ENCODE data around the gene MAP3K15. TPM values are rescaled to one million over a fixed set of nuclear protein-coding genes. Genes with fewer than 3 reads are reported as not detected.

The MAP3K15 gene
- total and polyA plus RNA-seq, 9 donors: 0.37 to 11.6 (median 1.4) TPM

DNA sequence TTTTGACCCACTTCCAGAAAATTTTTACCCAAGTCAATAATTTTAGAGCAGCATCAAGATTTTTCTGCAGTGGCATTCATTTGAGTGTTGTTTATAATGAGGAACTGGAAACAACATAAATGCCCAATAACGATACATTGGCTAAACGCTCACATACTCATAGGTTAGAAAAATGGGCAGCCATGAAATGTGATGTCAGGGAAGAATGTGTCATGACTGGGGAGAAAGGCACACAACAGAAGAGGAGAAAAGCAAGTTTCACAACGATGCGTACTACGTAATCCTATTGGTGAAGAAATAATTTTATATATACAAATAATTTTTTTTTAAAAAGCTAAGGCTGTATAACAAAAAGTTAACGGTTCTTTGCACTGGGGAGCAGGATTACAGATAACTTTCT lies 33.6 kb upstream of the MAP3K15 start:
- Histone ChIP-seq H3K27ac (no peak overlapping the region), H3K27me3 (no peaks in the 10 kb centered on the region), H3K36me3 (no peaks in the 10 kb centered on the region), H3K4me1 (ENCODE audit: insufficient read depth) (no peaks in the 10 kb centered on the region), H3K4me3 (no peak overlapping the region), H3K9me3 (no peaks in the 10 kb centered on the region)
- TF ChIP-seq POLR2A (IDR thresholded peaks at IDR 0.05): no peak
- TF ChIP-seq EP300 (IDR thresholded peaks at IDR 0.05): no peak
- TF ChIP-seq, protein P1, sequence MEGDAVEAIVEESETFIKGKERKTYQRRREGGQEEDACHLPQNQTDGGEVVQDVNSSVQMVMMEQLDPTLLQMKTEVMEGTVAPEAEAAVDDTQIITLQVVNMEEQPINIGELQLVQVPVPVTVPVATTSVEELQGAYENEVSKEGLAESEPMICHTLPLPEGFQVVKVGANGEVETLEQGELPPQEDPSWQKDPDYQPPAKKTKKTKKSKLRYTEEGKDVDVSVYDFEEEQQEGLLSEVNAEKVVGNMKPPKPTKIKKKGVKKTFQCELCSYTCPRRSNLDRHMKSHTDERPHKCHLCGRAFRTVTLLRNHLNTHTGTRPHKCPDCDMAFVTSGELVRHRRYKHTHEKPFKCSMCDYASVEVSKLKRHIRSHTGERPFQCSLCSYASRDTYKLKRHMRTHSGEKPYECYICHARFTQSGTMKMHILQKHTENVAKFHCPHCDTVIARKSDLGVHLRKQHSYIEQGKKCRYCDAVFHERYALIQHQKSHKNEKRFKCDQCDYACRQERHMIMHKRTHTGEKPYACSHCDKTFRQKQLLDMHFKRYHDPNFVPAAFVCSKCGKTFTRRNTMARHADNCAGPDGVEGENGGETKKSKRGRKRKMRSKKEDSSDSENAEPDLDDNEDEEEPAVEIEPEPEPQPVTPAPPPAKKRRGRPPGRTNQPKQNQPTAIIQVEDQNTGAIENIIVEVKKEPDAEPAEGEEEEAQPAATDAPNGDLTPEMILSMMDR (IDR thresholded peaks at IDR 0.05): no peak
- 86 to 90% (median 87%) methylated on average over 6 of the region's 6 CpGs for WGBS, 3 donors
- intact Hi-C loops (cut with DNase I): loop anchor here in 1 of 4 donors (10.0 kb wide), 1 partner anchor 174 kb away; no protein-coding TSS in a partner anchor
- DNase-seq: no peak

DNA sequence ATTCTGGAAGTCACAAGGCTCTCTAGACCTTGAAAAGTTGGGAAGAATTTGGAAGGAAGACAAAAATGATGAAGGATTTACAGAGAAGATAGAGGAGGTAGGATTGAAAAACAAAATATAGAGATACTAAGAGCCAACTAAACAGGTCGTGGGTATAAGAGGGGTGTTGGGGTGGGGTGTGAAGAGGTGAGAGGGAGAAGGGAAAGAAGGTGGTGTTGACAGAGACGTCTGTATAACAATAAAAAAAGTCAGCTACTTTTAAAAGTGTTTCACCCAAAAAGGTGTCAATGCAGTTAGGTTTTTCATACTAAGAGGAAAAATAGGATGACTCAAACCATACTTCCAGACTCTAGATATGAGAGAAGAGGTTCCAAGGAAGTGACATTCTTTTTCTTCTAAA lies 33.0 kb upstream of the MAP3K15 start:
- WGBS, 3 donors: 30 to 35% (median 34%) methylated on average over 2 of the region's 2 CpGs
- intact Hi-C loops (cut with DNase I): loop anchor here in 1 of 4 donors (10.0 kb wide), 1 partner anchor 173 kb away; no protein-coding TSS in a partner anchor
- TF ChIP-seq POLR2A (IDR thresholded peaks at IDR 0.05) (no peak), EP300 (IDR thresholded peaks at IDR 0.05) (no peak)
- TF ChIP-seq, protein P1 (IDR thresholded peaks at IDR 0.05): no peak

DNA sequence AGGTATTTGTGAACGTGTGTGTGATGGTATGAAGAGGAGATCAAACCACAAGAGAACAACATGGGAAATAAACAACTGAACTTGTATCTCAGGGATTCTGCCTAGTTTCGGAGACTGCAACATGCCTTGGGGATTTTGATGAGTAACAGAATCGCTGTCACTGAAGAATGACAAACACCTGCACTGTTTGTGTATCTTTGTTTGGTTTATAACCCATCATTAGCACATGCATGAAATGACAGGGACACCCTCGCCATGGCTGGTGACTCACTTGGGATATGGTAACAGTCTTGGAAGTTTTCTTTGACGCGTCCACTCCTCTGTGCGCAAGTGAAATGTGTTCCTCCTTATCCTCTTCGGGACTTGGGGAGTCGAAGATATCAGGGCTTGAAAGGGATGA lies 30.3 kb upstream of the MAP3K15 start:
- intact Hi-C loops (cut with DNase I): loop anchor here in 1 of 4 donors (10.0 kb wide), 1 partner anchor 171 kb away; no protein-coding TSS in a partner anchor
- WGBS, 3 donors: 77 to 83% (median 79%) methylated on average over 9 of the region's 9 CpGs

More for the DNA sequence above, 33.0 kb upstream of the MAP3K15 start:
- Histone ChIP-seq H3K4me1 (ENCODE audit: insufficient read depth) (no peaks in the 10 kb centered on the region), H3K27me3 (no peaks in the 10 kb centered on the region), H3K9me3 (no peaks in the 10 kb centered on the region), H3K27ac (no peak overlapping the region), H3K4me3 (no peak overlapping the region), H3K36me3 (no peaks in the 10 kb centered on the region)
- DNase-seq: no peak

DNA sequence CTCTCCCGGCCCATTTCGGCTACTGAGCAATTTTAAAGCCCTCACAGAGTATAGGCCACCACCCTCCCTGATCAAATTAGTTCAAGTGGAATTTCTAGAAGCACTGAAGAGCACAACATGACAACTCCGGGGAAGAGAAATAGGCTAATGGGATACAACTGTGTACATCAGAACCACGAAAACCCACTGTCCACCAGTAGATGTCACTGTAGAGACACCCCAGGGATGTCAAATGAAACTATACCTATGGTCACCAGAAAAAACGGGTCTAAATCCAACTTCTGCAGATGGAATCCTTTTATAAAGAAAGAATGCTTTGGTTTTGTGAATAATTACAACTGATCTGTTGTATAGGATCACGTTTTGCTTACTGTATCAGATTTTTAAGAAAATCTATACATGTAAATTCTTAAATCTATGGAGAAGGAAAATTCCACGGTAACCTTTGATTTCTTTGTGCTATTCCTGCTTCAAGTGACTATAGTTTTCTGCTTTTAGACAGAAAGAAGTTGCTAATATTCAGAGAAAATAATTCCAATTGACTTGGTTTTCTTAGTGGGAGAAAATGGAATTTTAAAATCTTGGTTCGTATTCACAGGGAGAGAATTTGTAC lies 29.5 kb upstream of the MAP3K15 start:
- intact Hi-C loops (cut with DNase I): loop anchor here in 1 of 4 donors (10.0 kb wide), 1 partner anchor 170 kb away; no protein-coding TSS in a partner anchor
- H3K27ac ChIP-seq: no peak overlapping the region
- H3K4me1 ChIP-seq (ENCODE audit: insufficient read depth): no peaks in the 10 kb centered on the region
- TF ChIP-seq, protein P1 (IDR thresholded peaks at IDR 0.05): peak; percentile 29 to 40 (median 34)
- TF ChIP-seq POLR2A (IDR thresholded peaks at IDR 0.05): no peak
- no peak for TF ChIP-seq EP300 (IDR thresholded peaks at IDR 0.05)
- no peaks in the 10 kb centered on the region for H3K36me3 ChIP-seq
- H3K4me3 ChIP-seq: no peak overlapping the region
- DNase-seq: peak in 2 of 5 donors; percentile 31 to 47
- H3K9me3 ChIP-seq: no peaks in the 10 kb centered on the region
- H3K27me3 ChIP-seq: no peaks in the 10 kb centered on the region
- WGBS, 3 donors: 33 to 41% (median 34%) methylated on average over 8 of the region's 8 CpGs

More for the DNA sequence above, 30.3 kb upstream of the MAP3K15 start:
- no peak overlapping the region for H3K27ac ChIP-seq
- H3K4me1 ChIP-seq (ENCODE audit: insufficient read depth): no peaks in the 10 kb centered on the region
- H3K9me3 ChIP-seq: no peaks in the 10 kb centered on the region
- H3K27me3 ChIP-seq: no peaks in the 10 kb centered on the region
- H3K36me3 ChIP-seq: no peaks in the 10 kb centered on the region
- no peak for DNase-seq
- H3K4me3 ChIP-seq: no peak overlapping the region
- TF ChIP-seq, protein P1 (IDR thresholded peaks at IDR 0.05): no peak
- TF ChIP-seq EP300 (IDR thresholded peaks at IDR 0.05): no peak
